Measurements from ENCODE around the gene APLF.
A peak's percentile ranks its signal among the peaks of the same experiment; 100 is the strongest.
"Not testable (repeated sequence)": the region's sequence is repeated elsewhere in the genome, so short reads cannot be mapped to it uniquely, and the experiment has no call there.

Gene APLF

DNA sequence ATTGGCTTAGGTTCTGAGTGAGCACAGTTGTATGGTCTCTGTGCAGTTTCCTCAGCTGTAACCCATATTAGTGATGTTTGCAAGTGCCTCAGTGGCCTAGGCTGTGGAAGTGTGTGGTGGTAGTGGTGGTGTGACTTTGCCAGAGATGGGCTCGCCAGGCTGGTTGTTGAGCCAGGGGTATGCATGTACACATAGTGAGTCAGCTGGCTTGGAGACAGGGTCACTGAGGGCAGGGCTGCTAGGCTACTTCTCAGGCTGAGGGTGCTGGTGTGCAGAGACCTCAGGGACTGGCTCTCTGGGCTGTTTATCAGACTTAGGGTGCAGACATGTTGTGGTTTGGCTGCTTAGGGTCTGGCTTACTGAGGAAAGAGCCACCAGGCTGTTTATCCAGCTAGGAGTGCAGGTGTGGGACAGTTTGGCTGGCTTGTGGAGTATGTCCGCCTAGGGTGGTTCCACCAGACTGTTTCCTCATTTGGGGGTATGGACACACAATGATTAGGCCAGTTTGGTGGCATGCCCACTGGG lies 15.0 kb downstream of the APLF start:
- DNase-seq = no peak

DNA sequence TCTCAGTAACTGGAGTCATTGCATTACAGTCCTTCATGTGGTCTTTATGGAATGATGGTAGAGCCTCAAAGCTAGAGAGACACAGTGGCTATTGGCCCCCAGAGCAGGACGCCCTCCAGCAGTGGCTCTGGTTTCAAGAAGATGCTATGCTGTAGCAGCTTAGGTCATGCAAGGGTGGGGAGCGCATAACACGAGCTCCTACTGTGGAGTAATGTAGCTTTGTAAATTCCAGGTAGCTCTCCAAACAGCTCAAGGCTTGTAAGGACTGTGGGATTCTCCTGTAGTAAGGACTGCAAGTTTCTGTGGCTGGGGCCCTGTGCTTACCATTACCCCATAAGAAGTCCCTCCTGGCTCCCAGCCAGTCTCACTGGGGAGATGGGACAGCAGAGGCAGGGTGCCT lies 15.6 kb downstream of the APLF start:
- no peak for DNase-seq

DNA sequence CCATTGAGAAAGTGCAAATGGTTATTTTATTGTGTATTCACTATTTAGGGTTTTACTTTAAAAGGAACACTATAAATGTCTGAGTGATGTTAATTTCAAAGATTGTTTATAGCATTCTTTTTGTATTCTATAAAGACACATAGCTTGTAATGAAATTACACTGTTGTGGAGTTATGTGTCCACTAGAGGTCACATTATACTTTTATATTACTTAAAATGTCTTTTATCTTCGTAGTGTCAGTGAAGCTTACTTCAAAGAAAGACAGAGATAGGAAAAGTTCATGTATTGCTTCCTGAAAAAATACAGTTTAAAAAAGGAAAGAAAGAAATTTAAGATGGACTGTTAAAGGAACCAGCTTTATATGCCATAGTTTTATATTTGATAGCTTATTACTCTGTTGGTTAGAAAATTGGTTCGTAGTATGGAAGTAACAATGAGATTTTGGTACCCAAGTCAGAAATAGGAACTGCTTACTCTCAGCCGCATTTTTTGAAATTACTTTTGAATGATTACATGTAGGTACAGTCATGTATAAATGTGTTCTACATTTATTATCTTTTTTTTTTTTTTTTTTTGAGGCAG lies 20.5 kb downstream of the APLF start:
- peak; percentile 49 for DNase-seq

DNA sequence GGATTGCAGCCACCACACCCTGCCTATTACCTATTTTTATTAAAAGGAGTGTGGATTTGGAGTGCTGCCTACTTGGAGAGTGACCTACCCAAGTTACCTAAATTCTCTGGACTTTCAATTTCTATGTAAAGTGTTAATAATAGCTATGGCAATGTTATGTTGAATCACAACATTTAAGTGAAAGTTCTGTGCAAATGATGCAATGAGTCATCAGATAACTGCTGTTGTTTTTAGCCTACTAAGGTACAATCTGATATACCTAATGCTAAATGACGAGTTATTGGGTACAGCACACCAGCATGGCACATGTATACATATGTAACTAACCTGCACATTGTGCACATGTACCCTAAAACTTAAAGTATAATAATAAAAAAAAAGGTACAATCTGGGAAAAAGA lies 21.2 kb downstream of the APLF start:
- DNase-seq = not testable (repeated sequence)

DNA sequence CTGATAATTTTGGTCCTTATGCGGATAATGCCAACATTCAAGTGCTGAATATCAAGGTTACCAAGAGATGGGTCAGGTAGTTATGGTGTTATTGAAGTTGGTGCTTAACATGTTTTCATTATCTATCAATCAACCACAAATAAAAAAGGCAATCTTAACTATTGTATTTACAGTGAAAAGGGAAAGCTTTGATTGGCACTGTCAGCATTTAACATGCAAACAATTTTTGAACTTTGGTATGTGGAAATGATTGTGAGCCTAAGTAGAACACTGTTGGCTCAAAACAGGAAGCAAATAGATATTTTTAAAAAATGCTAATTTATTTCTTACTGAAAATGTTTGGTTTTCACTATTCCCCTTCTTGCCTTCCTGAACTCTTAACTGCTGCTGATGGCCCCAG lies 21.9 kb downstream of the APLF start:
- DNase-seq = no peak

DNA sequence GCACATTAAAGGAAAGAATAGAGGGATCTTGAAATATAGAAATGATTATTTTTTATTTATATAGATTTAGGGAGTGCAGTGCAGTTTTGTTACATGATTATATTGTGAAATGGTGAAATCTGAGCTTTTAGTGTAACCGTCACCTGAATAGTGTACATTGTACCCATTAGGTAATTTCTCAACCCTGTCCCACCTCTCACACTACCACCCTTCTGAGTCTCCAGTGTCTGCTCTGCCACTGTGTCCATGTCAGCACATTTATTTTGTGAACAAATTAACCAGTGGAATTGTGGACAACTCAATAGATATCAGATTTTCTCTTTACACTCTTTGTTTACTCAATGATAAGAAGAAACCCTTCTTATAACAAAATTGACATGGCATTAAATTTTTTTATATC lies 24.2 kb downstream of the APLF start:
- no peak for DNase-seq

DNA sequence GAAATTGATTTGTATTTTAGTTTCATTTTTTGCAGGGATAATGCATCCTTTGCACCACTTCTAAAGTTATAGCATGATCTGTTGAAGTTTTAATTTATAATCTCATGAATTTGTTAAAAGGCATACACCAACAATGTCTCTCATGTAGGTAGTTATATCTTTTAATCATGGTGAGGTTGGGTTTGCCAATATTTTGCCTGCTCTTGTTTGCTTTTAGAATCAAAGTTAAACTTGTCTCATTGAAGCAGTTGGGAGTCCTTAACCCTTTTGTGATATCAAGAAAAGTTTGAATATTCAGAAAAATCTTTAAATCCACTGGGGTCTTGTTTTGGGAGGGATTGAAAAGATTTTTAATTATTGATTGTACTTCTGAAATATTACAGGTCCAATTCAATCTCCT lies 31.7 kb downstream of the APLF start:
- no peak for DNase-seq

DNA sequence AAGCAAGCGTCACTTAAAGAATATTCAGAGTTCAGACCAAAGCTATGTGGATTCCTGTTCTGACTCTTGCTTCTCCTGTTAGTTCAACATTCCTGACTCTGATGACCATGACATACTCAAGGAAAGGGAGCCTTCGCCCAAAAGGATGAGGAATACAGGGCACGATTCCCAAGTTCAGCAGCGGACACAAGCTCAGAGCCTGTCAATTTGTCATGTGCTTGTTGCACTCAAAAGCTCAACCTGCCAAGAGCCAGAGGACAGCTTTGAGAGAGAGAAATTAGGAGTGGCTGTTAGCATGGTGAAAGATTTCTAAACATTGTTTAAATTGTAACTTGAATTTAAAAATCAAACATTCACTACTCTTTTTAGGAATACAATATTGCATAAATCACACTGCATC lies 33.3 kb downstream of the APLF start:
- DNase-seq = no peak

DNA sequence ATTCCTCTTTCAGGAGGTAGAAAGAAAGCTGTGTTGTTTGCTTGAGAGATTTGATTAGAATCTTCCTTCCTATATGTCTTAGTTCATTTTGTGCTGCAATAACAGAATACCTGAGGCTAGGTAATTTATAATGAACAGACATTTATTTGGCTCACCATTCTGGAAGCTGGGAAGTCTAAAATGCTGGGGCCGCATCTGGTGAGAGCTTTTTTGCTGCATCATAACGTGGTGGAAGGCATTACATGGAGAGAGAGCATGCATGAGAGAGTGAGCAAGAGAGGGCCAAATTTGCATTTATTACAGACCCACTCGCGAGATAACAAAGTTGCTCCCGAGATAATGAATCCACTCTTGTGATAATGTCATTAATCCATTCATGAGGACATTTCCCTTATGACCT lies 34.4 kb downstream of the APLF start:
- DNase-seq = no peak

DNA sequence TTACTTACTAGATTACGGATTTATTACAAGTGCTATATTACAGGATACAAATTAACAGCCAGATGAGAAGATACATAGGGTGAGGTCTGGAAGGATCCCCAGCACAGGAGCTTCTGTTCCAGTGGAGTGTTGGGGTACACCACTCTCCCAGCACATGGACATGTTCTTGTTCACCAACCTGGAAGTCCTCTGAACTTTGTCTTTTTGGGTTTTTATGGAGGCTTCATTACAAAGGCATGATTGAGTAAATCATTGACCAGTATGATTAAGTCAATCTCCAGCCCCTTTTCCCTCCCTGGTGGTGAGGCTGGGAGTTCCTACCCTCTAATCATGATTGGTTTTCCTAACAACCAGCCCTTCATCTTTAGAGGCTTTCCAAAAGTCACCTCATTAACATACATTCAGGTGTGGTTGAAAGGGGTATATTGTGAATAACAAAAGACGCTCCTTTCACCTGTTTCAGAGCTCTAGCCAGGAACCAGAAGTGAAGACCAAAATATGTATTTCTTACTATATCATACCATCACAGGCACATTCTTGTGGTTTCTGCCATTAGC lies 38.3 kb downstream of the APLF start:
- no peak for DNase-seq

DNA sequence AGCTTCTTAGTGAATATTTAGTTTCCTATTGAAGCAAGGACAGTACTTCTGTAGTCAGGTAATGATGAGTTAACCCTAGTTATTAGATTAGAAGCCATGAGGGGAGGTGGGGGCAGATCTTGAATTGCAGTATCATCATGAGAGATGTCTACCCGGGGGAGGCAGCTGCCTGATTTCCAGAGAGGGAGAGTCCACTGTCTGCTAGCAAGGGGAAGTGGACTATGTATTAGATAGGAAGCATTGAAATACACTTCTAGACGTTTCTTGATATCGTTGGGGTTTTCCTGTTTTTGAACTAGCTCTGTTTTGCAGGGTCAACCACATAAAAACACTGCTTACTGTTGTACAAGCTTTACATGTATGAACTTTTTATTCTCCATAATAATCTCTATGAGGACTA lies 38.8 kb downstream of the APLF start:
- no peak for DNase-seq

DNA sequence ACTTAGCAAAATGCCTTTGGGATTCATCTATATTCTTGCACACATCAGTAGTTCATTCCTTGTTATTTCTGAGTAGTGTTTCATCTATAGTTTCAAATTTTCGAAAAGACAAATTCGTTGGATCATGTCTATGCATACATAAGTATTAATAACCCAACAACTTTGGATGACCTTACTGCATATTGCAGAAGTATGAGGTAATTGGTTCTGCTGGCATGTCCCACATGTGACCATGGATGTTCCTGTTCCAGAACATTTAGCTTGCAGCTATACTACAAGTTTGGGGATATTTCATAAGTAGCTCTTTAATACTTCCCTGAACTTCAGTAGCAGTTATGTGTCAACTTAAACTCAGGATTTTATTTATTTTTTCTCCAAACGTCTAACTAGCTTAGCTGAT lies 44.9 kb downstream of the APLF start:
- no peak for DNase-seq

DNA sequence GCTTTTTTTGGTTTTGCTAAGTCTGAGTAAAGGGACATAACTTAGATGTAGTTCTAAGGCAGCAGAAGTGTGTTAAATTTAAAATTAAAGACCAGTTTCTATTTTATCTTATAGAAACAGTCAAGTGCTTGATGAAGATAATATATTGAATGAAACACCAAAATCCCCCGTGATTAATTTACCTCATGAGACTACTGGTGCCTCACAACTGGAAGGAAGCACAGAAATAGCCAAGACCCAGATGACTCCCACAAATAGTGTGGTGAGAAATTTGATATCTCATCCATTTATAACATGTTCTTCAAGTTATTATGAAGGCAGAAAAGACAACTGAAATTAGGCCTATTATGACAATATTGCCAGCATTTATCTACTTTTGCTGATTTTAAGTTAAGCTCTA lies 45.6 kb downstream of the APLF start:
- DNase-seq = no peak

DNA sequence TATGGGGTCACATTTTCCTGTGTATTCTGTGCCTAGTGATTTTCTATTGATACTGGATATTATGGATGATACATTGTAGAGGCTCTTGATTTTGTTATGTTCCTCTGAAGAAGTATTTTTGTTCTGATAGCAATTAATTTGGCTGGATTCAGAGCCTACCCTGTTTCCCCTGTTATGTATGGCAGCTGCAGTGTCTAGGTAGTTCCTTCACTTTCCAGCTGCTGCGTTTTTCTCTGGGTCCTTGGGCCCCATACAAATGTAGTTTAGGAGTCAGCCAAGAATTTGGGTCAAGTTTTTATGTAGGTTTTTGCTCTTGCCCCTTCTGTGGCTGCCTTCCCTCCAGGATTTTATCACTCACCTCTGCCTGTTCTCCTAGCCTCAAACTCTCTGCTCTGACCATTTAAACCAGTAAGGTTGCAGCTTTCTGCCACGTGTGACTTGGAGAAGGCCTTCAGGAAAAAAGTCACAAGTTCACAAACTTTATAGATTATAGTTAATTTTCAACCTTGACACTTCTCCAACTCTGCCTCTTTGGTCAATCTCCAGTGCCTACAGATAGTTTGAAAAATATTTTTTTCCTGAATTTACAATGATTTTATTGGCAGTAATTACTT lies 47.0 kb downstream of the APLF start:
- DNase-seq = no peak

DNA sequence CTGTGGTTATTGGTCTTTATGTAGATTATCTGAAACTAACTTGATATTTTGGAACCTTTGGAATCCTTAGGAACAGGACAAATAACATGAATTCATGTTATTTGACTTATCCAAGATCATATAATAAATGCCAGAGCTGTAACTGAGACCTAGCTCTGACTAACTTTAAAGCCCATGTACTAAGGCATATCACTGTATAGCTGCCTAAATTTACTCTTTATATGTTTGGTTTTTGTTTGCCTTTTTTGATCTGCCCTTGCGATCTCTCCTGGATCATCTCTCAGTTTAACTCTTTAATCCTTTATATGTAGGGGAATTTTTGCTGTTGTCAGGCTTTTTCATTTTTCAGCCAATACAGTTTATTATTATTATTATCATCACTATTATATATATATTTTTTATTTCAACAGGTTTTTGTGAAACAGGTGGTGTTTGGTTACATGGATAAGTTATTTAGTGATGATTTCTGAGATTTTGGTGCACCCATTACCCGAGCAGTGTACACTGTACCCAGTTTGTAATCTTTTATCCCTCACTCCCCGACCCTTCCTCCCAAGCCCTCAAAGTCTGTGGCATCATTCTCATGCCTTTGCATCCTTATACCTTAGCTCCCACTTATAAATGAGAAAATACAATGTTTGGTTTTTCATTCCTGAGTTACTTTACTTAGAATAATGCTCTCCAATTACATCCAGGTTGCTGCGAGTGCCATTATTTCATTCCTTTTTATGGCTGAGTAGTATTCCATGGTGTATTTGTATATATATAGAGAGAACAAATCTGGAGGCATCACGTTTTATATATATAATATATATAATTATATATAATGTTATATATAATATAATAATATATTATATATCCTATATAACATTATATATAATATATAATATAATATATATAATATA lies 48.9 kb downstream of the APLF start:
- no peak for DNase-seq

DNA sequence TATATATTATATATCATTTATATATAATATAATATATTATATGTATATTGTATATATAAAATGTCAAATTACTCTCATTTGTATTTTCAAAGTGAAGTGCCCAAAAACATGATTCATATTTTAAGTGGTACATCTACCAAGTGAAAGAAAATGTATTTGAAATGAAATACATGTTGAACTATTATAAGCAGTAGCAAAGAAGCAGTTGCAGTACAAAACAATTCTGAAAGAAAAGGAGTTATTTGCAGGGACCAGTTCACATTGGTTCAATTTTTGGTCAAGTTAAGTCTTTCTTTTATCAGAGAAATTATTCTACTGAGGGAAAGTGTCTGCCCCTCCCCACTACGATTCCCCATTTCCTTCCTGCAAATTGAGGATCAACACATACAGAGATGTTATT lies 51.9 kb downstream of the APLF start:
- no peak for DNase-seq

DNA sequence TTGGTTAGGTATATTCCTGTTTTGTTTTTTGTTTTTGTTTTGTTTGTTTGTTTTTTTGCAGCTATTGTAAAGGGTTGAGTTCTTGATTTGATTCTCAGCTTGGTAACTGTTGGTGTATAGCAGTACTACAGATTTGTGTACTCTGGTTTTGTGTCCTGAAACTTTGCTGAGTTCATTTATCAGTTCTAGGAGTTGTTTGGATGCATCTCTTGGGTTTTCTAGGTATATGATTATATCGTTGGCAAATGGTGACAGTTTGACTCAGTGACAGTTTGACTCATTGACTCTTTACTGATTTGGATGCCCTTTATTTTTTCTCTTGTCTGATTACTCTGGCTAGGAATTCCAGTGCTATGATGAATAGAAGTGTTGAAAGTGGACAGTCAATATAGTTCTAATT lies 53.7 kb downstream of the APLF start:
- no peak for DNase-seq

DNA sequence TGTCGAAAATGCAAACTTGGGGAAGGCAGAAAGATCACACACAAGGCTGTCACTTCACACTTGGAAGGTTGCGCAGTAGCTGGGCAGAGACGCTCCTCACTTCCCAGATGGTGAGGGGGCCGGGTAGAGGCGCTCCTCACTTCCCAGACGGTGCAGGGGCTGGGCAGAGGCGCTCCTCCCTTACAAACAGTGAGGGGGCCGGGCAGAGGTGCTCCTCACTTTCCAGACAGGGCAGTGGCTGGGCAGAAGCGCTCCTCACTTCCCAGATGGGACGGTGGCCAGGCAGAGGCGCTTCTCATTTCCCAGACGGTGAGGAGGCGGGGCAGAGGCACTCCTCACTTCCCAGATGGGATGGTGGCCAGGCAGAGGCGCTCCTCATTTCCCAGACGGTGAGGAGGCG lies 59.6 kb downstream of the APLF start:
- not testable (repeated sequence) for DNase-seq

DNA sequence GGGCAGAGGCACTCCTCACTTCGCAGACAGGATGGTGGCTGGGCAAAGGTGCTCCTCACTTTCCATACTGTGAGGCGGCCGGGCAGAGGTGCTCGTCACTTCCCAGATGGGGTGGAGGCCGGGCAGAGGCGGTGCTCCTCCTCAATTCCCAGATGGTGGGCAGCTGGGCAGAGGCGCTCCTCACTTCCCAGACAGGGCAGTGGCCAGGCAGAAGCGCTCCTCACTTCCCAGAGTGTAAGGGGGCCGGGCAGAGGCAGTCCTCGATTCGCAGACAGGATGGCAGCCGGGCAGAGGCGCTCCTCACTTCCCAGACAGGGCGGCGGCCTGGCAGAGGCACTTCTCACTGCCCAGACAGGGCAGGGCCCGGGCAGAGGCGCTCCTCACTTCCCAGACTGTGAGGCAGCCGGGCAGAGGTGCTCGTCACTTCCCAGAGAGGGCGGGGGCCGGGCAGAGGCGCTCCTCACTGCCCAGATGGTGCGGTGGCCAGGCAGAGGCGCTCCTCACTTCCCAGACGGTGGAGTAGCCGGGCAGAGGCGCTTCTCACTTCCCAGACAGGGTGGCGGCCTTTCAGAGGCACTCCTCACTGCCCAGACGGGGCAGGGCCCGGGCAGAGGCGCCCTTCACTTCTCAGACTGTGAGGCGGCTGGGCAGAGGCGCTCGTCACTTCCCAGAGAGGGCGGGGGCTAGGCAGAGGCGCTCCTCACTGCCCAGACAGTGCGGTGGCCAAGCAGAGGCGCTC lies 60.1 kb downstream of the APLF start:
- not testable (repeated sequence) for DNase-seq

DNA sequence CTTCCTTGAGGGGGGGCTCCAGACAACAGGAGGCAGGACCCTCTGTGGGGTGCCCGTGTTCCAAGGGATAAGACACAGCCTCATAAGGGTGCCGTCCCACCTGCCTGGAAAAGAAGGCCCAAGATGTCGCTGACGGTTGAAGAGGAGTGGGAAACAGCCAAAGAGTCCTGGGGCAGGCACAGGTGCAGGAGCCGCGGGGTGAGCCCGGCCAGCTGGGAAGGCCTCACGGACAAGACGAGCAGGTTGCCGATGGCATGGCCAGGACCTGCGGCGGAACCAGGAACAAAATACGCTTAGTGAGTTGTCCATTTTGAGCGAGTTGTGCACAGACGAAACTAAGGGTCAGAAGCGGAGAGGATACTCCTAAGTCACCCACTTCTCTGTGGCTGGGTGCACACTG lies 61.8 kb downstream of the APLF start:
- not testable (repeated sequence) for DNase-seq

DNA sequence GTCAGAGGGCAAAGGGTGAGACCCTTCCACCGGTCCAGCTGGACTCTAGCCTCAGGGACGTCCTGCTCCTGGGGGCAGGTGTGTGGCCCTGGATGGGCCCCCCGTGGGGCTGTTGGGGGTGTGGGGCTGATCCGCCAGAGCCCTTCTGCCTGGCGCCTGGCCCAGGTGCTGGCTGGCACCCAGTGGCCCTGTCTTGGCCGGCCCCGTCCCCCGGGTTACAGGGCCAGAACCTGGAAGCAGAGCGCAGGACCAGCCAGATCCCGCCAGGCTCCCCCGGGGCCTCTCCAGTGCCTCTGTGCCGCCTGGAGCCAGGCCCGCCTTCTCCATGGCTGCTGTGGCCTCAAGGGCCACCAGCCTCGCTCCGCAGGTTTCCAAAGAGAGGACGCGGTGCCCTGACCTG lies 62.3 kb downstream of the APLF start:
- not testable (repeated sequence) for DNase-seq

DNA sequence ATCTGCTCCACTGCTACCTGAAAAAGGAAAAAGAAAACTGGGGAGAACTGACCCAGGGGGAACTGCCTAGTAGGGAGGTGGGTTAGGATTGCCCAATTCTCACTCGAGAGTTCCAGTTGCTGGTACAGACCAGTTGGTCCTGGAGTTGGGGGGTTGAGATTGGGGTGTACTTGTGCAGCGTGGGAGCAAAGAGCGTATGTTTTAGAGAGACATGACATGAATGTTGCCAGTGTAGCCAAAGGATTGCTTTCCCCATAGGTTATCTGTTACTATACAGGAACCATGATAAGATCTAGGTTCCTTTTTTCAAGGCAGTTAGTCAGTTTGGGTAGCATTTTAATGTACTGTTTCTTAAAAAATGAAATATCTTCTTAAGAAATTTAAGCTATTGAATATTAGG lies 68.6 kb downstream of the APLF start:
- no peak for DNase-seq

DNA sequence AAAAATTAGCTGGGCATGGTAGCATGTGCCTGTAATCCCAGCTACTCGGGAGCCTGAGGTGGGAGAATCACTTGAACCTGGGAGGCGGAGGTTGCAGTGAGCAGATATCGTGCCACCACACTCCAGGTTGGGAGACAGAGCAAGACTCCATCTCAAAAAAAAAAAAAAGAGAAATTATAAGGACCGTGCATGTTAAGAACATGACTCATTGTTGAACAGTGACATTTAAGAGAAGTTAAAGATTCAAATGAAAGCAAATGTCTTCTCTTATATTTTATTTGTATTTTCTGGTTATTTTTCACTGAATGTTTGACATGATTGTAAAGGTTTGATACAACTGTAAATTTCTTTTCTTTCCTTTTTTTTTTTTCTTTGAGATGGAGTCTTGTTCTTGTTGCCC lies 69.6 kb downstream of the APLF start:
- DNase-seq = no peak

Measured in NCI-H510A treated with DMSO at 0.1 percent for 48 hours (cell line).